ENCODE results near the gene CNOT1. TPM values are rescaled to one million over a fixed set of nuclear protein-coding genes. Genes with fewer than 3 reads are reported as not detected.

Gene CNOT1
- total RNA-seq, 2 donors from 2014 or later: 74.2 to 92.9 TPM

- intact Hi-C loops (cut with DNase I): loop anchor here in 1 of 2 donors (5.0 to 10.0 kb wide), 2 partner anchors 125 to 152 kb away; no protein-coding TSS in a partner anchor
- DNase-seq: peak; percentile 15
- ATAC-seq: no peak
These were observed 119.4 kb downstream of the CNOT1 start for GRCh38 chr16:58510097-58510775.

GRCh38 chr16:58509256-58510096 lies 120.2 kb downstream of the CNOT1 start:
- intact Hi-C loops (cut with DNase I): loop anchor here in 1 of 2 donors (5.0 to 10.0 kb wide), 2 partner anchors 125 to 153 kb away; no protein-coding TSS in a partner anchor
- ATAC-seq (no peak), DNase-seq (peak; percentile 9)

DNA sequence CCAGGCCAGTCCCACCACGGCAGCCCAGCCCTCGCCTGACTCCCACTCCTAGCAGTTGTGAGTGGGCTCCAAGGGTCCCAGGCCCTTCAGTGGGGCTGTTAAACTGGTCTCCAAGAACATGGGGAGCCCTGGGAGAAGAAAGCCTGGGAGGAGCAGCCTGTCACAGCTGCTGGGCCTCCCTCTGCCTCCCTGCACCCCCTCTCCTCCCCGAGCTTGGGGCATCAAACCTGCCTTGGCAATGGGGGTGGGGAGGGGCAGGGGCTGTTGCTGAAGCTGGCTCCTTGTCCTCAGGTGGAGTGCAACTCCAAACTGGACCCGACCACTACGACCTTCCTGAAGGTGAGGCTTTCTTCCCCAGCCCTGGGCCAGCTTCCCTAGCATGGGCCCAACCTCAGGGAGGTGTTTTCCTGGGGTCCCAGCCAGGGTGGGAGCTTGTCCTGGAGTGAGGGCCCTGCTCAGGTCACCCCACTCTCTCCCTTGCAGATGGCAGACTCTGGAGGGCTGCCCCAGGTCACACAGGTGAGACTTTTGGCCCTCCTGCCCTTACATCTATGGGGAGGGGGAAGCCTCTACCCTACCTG lies 120.9 kb downstream of the CNOT1 start:
- ATAC-seq (no peak), DNase-seq (peak; percentile 15)
- intact Hi-C loops (cut with DNase I): no loop called here

DNA sequence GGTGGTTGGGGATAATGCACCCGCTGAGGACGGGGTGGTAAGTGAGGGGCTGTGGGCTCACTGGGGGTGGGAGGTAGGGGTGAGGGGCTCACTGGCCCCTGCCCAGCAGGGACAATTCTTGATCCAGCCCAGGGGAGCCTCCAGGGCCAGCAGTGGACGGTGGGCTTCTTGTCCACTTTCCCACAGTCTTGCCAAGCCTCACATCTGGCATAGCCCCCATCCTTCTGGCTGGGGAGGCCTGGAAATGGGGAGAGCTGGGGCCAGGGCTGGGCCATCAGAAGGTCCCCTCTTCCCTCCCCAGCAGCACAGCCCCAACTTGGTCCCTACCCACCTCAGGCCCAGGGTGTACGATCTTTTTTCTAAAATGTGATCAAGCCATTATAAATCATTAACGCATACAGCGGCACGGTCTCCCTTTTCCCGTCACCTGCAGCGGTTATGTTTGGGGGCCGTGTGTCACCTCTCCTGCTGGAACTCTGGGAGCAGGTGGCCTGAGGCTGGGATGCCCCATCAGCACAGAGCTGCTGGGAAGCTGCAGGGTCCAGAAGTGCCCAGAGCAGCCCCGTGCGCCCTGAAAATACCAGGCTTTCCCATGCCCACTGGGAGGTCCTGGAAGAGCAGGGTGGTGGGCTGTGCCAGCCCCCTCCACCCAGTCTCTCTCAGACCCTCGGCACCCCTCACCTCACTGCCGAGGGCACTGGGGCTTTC lies 121.5 kb downstream of the CNOT1 start:
- intact Hi-C loops (cut with DNase I): no loop called here
- peak; percentile 11 for DNase-seq
- ATAC-seq: no peak

DNA sequence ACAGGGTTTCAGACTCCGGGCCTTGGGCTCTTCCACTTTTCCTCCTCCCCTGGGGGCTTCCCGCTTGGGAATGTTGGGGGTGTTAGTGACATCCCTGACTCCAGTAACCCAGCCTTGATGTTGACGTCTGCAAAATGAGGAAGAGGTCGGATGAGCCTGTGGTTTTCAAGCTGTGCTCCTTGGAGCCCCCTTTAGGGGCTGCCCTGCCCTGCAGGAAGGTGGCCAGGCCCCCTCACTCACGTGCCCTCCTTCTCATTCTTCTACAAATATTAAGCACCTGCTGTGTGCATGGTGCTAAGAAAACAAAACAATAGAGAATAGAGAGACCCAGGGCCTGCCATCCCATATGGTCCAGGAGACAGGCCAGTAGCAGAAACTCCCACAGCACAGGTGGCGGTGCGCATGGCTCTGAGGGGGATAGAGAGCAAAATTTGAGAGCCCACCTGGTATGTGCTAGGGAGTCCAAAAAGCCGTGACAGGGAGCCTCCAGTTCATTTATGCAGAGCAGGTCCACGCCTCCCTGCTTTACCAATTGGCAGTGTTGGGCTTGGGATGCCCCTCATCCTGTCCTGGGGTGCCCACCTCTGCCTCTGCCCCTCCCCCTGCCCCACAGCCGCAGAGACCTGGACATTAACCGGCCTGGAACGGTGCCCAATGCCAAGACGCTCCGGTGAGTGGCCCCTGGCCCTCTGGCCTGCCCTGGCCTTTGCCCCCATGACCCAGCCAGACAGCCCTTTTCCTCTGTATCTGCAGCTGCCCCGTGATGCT lies 122.2 kb downstream of the CNOT1 start:
- no peak for ATAC-seq
- peak; percentile 23 for DNase-seq
- intact Hi-C loops (cut with DNase I): no loop called here

- intact Hi-C loops (cut with DNase I): no loop called here
- ATAC-seq: no peak
- peak; percentile 10 for DNase-seq
These were observed 123.1 kb downstream of the CNOT1 start for GRCh38 chr16:58506241-58507194.

- peak; percentile 18 for DNase-seq
- intact Hi-C loops (cut with DNase I): no loop called here
These were observed 125.5 kb downstream of the CNOT1 start for GRCh38 chr16:58503863-58504688.

DNA sequence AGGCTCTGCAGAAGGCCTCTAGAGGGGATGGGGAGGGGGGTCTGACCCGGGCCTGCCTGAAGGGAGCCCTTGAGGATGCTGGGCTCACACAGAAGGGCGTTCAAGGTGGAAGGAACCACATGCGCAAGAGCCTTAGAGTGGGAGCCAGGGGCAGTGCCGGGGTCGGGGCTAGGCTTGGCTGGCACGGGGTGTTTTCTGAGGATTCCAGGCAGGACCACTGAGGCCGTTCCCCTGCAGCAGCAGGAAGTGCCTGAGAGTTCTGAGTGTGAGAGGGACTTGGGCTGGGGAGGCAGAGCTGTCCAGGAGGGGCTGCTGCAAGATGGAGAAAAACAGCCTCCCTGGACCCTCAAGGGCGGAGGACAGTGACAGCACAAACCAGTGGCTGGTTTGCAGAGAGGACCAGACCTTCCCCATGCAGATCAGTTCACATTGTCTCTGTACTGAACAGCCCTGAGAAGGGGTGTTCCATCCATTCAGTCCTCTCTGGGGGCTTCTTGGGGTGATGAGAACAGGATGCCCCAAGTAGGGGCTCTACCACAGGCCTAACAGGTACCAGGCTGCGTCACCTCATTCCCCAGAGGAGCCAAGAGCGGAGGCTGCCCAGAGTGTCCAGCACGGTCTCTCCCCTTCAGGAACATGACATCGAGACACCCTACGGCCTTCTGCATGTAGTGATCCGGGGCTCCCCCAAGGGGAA lies 126.3 kb downstream of the CNOT1 start:
- ATAC-seq: no peak
- DNase-seq: peak; percentile 17
- intact Hi-C loops (cut with DNase I): no loop called here

More at GRCh38 chr16:58503863-58504688, 125.5 kb downstream of the CNOT1 start:
- ATAC-seq: no peak

DNA sequence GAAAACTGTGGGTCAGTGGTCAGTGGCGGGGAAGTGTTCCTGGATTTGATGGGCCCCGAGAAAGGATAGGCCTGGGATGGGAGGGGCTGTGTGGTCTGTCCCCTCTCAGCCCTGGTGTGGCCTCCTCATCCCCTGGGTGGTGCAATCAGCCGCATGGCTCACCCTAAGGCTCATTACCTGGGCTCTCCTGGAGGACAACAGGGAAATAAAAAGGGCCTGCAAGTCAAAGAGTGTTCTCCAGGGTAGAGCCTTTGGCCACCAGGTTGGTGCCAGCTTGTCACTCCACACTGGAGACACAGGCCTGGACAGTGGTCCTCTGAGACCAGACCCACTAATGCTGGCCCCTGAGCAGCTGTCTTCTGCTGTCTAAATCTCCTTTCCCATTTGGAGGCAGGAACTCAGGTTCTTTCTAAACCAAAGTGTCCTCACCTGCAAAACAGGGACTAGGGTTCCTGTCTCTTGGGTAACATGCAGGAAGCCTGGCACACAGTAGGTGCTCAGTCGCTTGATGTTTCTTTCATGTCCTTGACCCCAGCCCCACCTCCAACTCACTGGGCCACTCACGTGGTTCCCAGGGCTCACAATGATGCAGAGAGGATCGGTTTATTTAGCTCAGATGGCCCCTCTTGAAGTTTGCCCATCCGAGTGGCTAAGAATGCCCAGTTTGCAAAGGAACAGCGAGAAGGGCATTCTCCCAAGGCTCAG lies 127.3 kb downstream of the CNOT1 start:
- DNase-seq (no peak), ATAC-seq (no peak)
- intact Hi-C loops (cut with DNase I): no loop called here

DNA sequence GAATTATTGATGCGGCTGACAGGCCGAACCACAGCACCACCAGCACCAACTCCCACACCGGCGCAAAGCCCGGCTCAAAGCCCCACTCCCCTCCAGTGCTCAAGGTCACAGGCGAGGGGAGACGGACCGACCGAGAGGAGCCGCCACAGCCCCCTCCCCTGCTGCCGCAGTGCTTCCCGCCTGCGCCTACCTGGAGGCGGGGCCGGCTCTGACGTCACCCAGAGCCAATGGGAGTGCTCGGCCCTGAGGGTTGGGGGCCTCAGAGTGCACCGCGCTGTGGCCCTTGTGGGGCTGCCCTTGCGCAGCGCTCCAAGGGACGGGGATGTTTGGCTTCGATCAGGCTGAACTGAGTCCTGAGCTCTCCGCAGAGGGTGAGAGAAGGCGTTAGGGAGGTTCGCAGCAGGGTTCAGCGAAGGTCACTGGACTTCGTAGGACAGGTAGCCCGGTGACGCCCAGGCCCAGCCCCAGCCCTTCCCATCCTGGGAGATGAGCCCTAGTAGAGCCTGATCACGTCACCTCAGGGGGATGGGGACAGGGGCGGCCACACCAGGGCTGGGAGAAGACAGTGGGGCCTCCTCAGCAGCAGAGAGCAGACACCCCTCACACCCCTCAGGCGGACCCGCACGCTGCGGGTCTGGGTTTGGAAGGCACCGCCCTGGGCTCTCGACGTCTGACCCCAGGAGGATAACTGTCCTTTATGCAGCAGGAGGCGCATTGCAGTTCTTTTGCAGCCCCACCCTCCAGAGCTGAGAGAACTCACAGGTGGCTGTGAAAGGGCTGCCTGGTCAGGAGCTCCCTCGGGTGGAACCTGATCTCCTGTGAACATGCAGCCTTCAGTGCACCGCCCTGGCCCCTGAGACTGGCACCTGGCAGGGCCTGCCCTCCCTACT lies 128.1 kb downstream of the CNOT1 start:
- peak; percentile 32 for DNase-seq

DNA sequence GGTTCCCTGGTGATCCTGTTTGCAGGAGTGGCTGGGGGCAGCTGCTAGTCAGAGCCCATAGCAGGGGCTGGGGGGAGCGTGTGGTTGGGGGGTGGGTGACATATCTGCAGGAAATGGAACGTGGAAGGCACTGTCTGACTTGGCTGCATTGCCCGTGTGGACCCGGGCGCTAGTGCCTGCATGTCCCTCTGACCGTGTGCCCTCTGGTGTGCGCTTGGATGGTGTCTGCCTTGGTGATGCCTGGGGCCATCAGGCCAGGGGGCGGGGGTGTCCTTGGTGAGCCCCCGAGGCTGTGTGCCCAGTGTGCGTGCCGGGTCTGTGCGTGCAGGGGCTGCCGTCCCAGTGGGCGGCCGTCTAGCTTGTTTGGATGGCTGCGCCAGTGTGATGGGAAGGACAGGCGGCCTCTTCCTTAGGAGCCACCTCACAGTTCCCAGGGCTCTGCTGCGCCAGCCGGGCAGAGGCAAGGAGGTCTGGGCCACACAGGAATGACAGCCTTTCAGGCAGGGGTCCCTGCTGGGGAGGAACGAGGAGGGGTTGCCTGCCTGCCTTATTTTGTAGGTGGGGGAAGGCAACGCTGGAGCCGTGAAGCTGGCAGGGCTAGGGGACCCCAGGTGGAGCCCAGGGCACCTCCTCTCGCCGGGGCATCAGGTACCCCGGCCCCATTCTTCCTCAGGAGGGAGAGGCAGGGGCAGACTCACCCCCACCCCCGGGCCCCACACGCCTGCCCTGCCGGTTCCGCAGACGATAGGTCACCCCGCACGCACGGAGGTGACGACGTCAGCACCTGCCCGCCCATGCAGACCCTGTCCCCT lies 129.0 kb downstream of the CNOT1 start:
- intact Hi-C loops (cut with DNase I): no loop called here
- DNase-seq: peak; percentile 23
- peak in 1 of 2 donors; percentile 4 for ATAC-seq

More for the DNA sequence above, 128.1 kb downstream of the CNOT1 start:
- intact Hi-C loops (cut with DNase I): no loop called here
- peak; percentile 36 to 39 for ATAC-seq

DNA sequence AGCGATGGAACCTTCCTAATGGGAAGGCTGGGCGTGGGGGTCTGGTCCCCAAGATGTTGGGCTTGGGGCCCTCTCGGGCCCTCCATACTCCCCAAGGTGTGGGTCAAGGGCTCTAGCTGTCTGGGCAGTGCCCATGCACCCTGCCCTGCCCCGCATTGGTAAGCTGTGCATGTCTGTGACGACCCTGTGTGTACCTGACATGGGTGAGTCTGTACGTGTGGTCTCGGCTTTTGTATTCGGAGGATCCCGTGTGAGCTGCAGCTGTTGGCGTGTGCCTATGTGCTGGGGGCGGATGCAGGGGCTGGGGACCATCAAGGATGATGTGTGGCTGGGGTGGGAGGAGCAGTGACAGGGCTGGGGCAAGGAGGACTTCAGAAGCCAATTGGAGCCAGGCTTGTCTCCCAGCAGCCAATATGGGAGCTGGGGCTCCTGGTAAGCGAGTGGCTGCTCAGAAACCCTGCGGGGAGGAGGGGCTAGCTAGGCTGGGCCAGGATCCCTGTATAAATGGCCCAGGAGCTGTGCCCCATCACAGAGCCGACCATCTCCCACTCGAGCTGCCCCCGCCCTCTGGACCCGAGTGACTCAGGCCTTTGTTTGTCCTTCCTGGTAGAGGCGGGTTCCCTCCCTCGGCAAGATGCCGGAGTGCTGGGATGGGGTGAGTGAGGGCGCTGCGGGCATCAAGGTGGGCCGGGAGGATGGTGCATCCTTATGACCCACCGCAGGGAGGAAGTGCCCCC lies 129.8 kb downstream of the CNOT1 start, which contains the start of gene NDRG4:
TSS of gene NDRG4 (plus strand) at position 529 of the 737 bp plus-strand sequence. CDS start at position 635, 106 bp downstream.
- ATAC-seq: peak; percentile 39 to 55
- intact Hi-C loops (cut with DNase I): no loop called here
- peak; percentile 72 for DNase-seq

DNA sequence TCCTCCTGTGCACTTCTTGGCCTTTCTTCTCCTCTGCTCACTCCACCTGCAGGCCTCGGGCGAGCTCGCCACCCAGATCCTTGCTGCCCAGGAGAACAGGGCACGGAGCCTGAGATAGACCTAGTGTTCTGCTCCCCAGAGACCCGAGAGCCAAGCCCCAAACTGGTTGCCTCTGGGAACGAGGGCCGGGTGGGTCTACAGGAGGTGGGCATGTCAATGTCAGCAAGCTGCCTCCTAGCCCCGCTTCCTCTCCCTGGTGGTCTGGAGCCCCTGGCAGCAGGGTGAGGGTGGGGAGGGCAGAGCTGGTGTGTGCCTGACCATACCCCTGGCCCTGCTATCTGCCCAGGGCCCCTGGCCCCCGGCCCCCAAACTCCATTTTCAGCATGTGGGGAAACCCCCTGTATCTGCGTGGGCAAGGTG lies 130.5 kb downstream of the CNOT1 start:
- intact Hi-C loops (cut with DNase I): no loop called here
- ATAC-seq (no peak), DNase-seq (peak; percentile 21)

Measured in left cardiac atrium (tissue), 4 donors.